Stimulated activated naive CD4-positive, alpha-beta T cell treated with Interleukin-2 at 50 U/mL for 16 hours (primary cell): ENCODE data around the gene C11orf24.
"Not testable (repeated sequence)": the region's sequence is repeated elsewhere in the genome, so short reads cannot be mapped to it uniquely, and the experiment has no call there.

Experiments used
- DNase-seq: peaks from one replicate; lab custom pipeline; 2025; lab: John Stamatoyannopoulos, UW

The C11orf24 gene

GRCh38 chr11:68251765-68252164 lies 20.0 kb downstream of the C11orf24 start:
- DNase-seq = no peak

- not testable (repeated sequence) for DNase-seq
These were observed 26.9 kb downstream of the C11orf24 start for GRCh38 chr11:68244912-68245311.

GRCh38 chr11:68243847-68244246 lies 27.9 kb downstream of the C11orf24 start:
- not testable (repeated sequence) for DNase-seq

- no peak for DNase-seq
These were observed 29.2 kb downstream of the C11orf24 start for GRCh38 chr11:68242616-68243015.

- no peak for DNase-seq
These were observed 40.2 kb downstream of the C11orf24 start for GRCh38 chr11:68231621-68232020.

- no peak for DNase-seq
These were observed 42.2 kb downstream of the C11orf24 start for GRCh38 chr11:68229601-68230000.

- no peak for DNase-seq
These were observed 45.4 kb downstream of the C11orf24 start for GRCh38 chr11:68226421-68226820.

GRCh38 chr11:68224606-68225005 lies 47.2 kb downstream of the C11orf24 start:
- no peak for DNase-seq

- DNase-seq = no peak
These were observed 48.5 kb downstream of the C11orf24 start for GRCh38 chr11:68223275-68223674.

- DNase-seq = no peak
These were observed 50.4 kb downstream of the C11orf24 start for GRCh38 chr11:68221406-68221805.

GRCh38 chr11:68216171-68216938 lies 55.4 kb downstream of the C11orf24 start:
- DNase-seq = no peak

GRCh38 chr11:68215524-68216170 lies 56.1 kb downstream of the C11orf24 start:
- no peak for DNase-seq

GRCh38 chr11:68215087-68215445 lies 56.7 kb downstream of the C11orf24 start:
- peak; percentile 47 for DNase-seq

- peak; percentile 10 for DNase-seq
These were observed 57.3 kb downstream of the C11orf24 start for GRCh38 chr11:68214173-68215086.

GRCh38 chr11:68213555-68214172 lies 58.1 kb downstream of the C11orf24 start:
- peak; percentile 87 for DNase-seq

- DNase-seq = peak; percentile 64
These were observed 58.6 kb downstream of the C11orf24 start, which contains the start of gene KMT5B for GRCh38 chr11:68213135-68213515. KMT5B (minus strand) TSS chr11:68213296; CDS start chr11:68190076, 23,220 bp downstream.

GRCh38 chr11:68212421-68213134 lies 59.2 kb downstream of the C11orf24 start:
- peak; percentile 54 for DNase-seq

GRCh38 chr11:68211546-68211945 lies 60.2 kb downstream of the C11orf24 start:
- DNase-seq = no peak
